ENCODE measurements around the gene C22orf23. TPM values are rescaled to one million over a fixed set of nuclear protein-coding genes. Genes with fewer than 3 reads are reported as not detected.

The C22orf23 gene
- total RNA-seq, 4 donors from 2014 or later: 0.21 TPM; not detected in 3

DNA sequence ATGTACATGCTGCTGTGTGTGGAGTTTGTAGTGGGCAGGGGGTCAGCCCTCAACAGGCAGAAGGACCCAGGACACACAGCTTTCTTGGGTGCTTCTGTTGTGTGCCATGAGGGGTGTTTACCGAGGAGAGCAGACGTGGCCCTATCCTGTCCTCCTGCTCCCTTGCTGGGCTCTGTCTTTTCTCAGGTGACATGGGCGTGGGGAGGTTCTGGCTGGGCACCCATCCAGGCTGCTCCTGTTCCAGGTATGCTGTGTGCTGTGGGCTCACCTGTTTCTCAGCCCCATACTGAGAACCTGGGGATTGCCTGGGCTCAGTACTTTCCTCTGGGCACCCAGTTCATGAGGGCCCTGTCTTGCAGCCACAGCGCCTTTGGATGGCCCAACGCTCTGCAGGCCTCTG lies 24.0 kb downstream of the C22orf23 start:
- H3K36me3 ChIP-seq: peaks cover 0 to 89% (median 9%) of the 10 kb centered on the region in 3 donors
- H3K4me3 ChIP-seq: no peak overlapping the region
- no peak for DNase-seq (ENCODE audit: low spot score in 2 of 2)
- H3K4me1 ChIP-seq: peaks cover 0 to 24% (median 10%) of the 10 kb centered on the region in 4 donors
- H3K9me3 ChIP-seq: no peaks in the 10 kb centered on the region
- no peak overlapping the region for H3K27ac ChIP-seq
- TF ChIP-seq CTCF (IDR thresholded peaks at IDR 0.05): no peak
- no peak for TF ChIP-seq EP300 (IDR thresholded peaks at IDR 0.05)
- no peak for TF ChIP-seq POLR2A (IDR thresholded peaks at IDR 0.05)
- no peaks in the 10 kb centered on the region for H3K27me3 ChIP-seq
- 80 to 100% methylated on average over 3 of the region's 5 CpGs for WGBS, 2 donors

DNA sequence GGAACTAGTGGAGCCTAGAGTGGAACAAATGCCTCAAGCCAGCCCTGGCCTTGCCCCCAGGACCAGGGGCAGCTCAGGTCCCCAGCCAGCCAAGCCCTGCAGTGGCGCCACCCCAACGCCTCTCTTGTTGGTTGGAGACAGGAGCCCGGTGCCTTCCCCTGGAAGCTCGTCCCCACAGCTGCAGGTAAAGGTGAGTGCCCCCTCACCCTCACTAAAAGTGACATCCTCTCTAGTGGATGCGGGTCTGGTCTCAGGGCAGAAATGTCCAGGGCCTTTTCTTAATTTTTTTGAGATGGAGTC lies 25.8 kb downstream of the C22orf23 start:
- Histone ChIP-seq H3K36me3 (peaks cover 0 to 95% (median 9%) of the 10 kb centered on the region in 3 donors), H3K27ac (no peak overlapping the region), H3K27me3 (no peaks in the 10 kb centered on the region), H3K9me3 (no peaks in the 10 kb centered on the region), H3K4me3 (no peak overlapping the region), H3K4me1 (peaks cover 0 to 9% (median 0%) of the 10 kb centered on the region in 4 donors)
- DNase-seq (ENCODE audit: low spot score in 2 of 2): no peak
- TF ChIP-seq CTCF (IDR thresholded peaks at IDR 0.05) (no peak), EP300 (IDR thresholded peaks at IDR 0.05) (no peak), POLR2A (IDR thresholded peaks at IDR 0.05) (no peak)
- 93 to 100% methylated on average over 1 to 5 of the region's 5 CpGs for WGBS, 2 donors

GRCh38 chr22:37926771-37927636 lies 26.4 kb downstream of the C22orf23 start:
- peaks cover 0 to 93% (median 9%) of the 10 kb centered on the region in 3 donors for H3K36me3 ChIP-seq
- H3K4me1 ChIP-seq: peaks cover 0 to 9% (median 0%) of the 10 kb centered on the region in 4 donors
- H3K4me3 ChIP-seq: no peak overlapping the region
- DNase-seq (ENCODE audit: low spot score in 2 of 2): no peak
- 92 to 94% methylated on average over 24 to 29 of the region's 32 CpGs for WGBS, 2 donors
- TF ChIP-seq CTCF (IDR thresholded peaks at IDR 0.05) (no peak), EP300 (IDR thresholded peaks at IDR 0.05) (no peak), POLR2A (IDR thresholded peaks at IDR 0.05) (no peak)
- H3K9me3 ChIP-seq: no peaks in the 10 kb centered on the region
- H3K27ac ChIP-seq: no peak overlapping the region
- no peaks in the 10 kb centered on the region for H3K27me3 ChIP-seq

- WGBS, 2 donors: 95 to 98% methylated on average over 7 of the region's 7 CpGs
- Histone ChIP-seq H3K4me3 (no peak overlapping the region), H3K9me3 (no peaks in the 10 kb centered on the region), H3K27me3 (no peaks in the 10 kb centered on the region), H3K27ac (no peak overlapping the region), H3K4me1 (peaks cover 0 to 9% (median 0%) of the 10 kb centered on the region in 4 donors), H3K36me3 (peaks cover 0 to 93% (median 9%) of the 10 kb centered on the region in 3 donors)
- no peak for DNase-seq (ENCODE audit: low spot score in 2 of 2)
- no peak for TF ChIP-seq EP300 (IDR thresholded peaks at IDR 0.05)
- no peak for TF ChIP-seq CTCF (IDR thresholded peaks at IDR 0.05)
- no peak for TF ChIP-seq POLR2A (IDR thresholded peaks at IDR 0.05)
Measured at GRCh38 chr22:37926358-37926757, 27.0 kb downstream of the C22orf23 start.

- peaks cover 0 to 7% (median 0%) of the 10 kb centered on the region in 4 donors for H3K4me1 ChIP-seq
- H3K27me3 ChIP-seq: no peaks in the 10 kb centered on the region
- no peak for TF ChIP-seq EP300 (IDR thresholded peaks at IDR 0.05)
- TF ChIP-seq CTCF (IDR thresholded peaks at IDR 0.05): no peak
- TF ChIP-seq POLR2A (IDR thresholded peaks at IDR 0.05): no peak
- H3K36me3 ChIP-seq: peaks cover 0 to 96% (median 9%) of the 10 kb centered on the region in 3 donors
- H3K4me3 ChIP-seq: no peak overlapping the region
- H3K27ac ChIP-seq: no peak overlapping the region
- no peak for DNase-seq (ENCODE audit: low spot score in 2 of 2)
- WGBS, 2 donors: 70 to 85% methylated on average over 3 to 15 of the region's 15 CpGs
- H3K9me3 ChIP-seq: no peaks in the 10 kb centered on the region
Measured at GRCh38 chr22:37925767-37926166, 27.6 kb downstream of the C22orf23 start.

Measured in tibial nerve (tissue), 4 donors.